Skeletal muscle tissue (tissue), 4 donors: Measurements from ENCODE around the gene ACADL. TPM values are rescaled to one million over a fixed set of nuclear protein-coding genes. Genes with fewer than 3 reads are reported as not detected.

Source experiments
- H3K27ac ChIP-seq: one replicate; pipeline ENCODE4 v1.7.0; 2013; ENCODE audit warnings: mild to moderate bottlenecking, low read depth, low read length, inconsistent platforms
- H3K27me3 ChIP-seq, 3 donors: one replicate each; pipeline ENCODE4 v1.7.0; 2013; ENCODE audit warnings: low read length in 3 of 3; ENCODE audit not compliant: control insufficient read depth in 3 of 3, insufficient read depth in 3 of 3
- H3K36me3 ChIP-seq, 3 donors: one replicate each; pipeline ENCODE4 v1.7.0; 2013; ENCODE audit warnings: low read length in 3 of 3; ENCODE audit not compliant: control insufficient read depth in 3 of 3, insufficient read depth in 3 of 3
- H3K4me1 ChIP-seq, 3 donors: one replicate each; pipeline ENCODE4 v1.7.0; 2013; ENCODE audit warnings: low read length in 3 of 3, mild to moderate bottlenecking in 3 of 3; ENCODE audit not compliant: control insufficient read depth in 3 of 3, insufficient read depth in 3 of 3
- H3K4me3 ChIP-seq, 3 donors: one replicate each; pipeline ENCODE4 v1.7.0; 2013; ENCODE audit warnings: low read length in 3 of 3
- H3K9ac ChIP-seq, 3 donors: one replicate each; pipeline ENCODE4 v1.7.0; 2013; ENCODE audit warnings: low read length in 3 of 3, mild to moderate bottlenecking in 3 of 3, moderate library complexity in 2 of 3, low read depth in 1 of 3
- H3K9me3 ChIP-seq, 3 donors: one replicate each; pipeline ENCODE4 v1.7.0; 2013; ENCODE audit warnings: low read length in 3 of 3; ENCODE audit not compliant: control insufficient read depth in 3 of 3
- total RNA-seq: library from RNA; depleted of rRNA; stranded (reverse); fragments of >200 nt; gene quantifications from one replicate; pipeline ENCODE4 v1.2.3, GENCODE V29; 2014
- donor health status: Osteomylitis.

ACADL gene
- total RNA-seq, 1 donor from 2014 or later = 4.7 TPM

GRCh38 chr2:210207929-210208328 is 17.3 kb downstream of the ACADL start:
- no peak overlapping the region for H3K27ac ChIP-seq
- H3K36me3 ChIP-seq = no peaks in the 10 kb centered on the region
- H3K9ac ChIP-seq = no peak overlapping the region
- no peak overlapping the region for H3K4me3 ChIP-seq
- H3K9me3 ChIP-seq = no peaks in the 10 kb centered on the region
- no peaks in the 10 kb centered on the region for H3K4me1 ChIP-seq
- H3K27me3 ChIP-seq = no peaks in the 10 kb centered on the region

- peaks cover 0 to 3% (median 0%) of the 10 kb centered on the region in 3 donors for H3K36me3 ChIP-seq
- no peak overlapping the region for H3K4me3 ChIP-seq
- H3K9ac ChIP-seq = no peak overlapping the region
- H3K27me3 ChIP-seq = no peaks in the 10 kb centered on the region
- no peaks in the 10 kb centered on the region for H3K9me3 ChIP-seq
- no peaks in the 10 kb centered on the region for H3K4me1 ChIP-seq
- no peak overlapping the region for H3K27ac ChIP-seq
Observed at GRCh38 chr2:210203558-210203957, 21.7 kb downstream of the ACADL start.

GRCh38 chr2:210203147-210203546 is 22.1 kb downstream of the ACADL start:
- peaks cover 0 to 3% (median 0%) of the 10 kb centered on the region in 3 donors for H3K36me3 ChIP-seq
- H3K27ac ChIP-seq = no peak overlapping the region

GRCh38 chr2:210199854-210200253 is 25.4 kb downstream of the ACADL start:
- Histone ChIP-seq H3K9ac (no peak overlapping the region), H3K9me3 (no peaks in the 10 kb centered on the region), H3K27ac (no peak overlapping the region), H3K36me3 (peaks cover 0 to 3% (median 0%) of the 10 kb centered on the region in 3 donors), H3K27me3 (no peaks in the 10 kb centered on the region), H3K4me1 (peaks cover 0 to 5% (median 0%) of the 10 kb centered on the region in 3 donors), H3K4me3 (no peak overlapping the region)

More at GRCh38 chr2:210203147-210203546, 22.1 kb downstream of the ACADL start:
- no peak overlapping the region for H3K4me3 ChIP-seq
- H3K4me1 ChIP-seq = no peaks in the 10 kb centered on the region
- no peaks in the 10 kb centered on the region for H3K27me3 ChIP-seq
- H3K9ac ChIP-seq = no peak overlapping the region
- no peaks in the 10 kb centered on the region for H3K9me3 ChIP-seq

- Histone ChIP-seq H3K36me3 (peaks cover 0 to 3% (median 0%) of the 10 kb centered on the region in 3 donors), H3K4me3 (no peak overlapping the region)
Observed at GRCh38 chr2:210199186-210199765, 26.0 kb downstream of the ACADL start.

GRCh38 chr2:210198326-210198725 is 26.9 kb downstream of the ACADL start:
- Histone ChIP-seq H3K27me3 (no peaks in the 10 kb centered on the region), H3K9me3 (no peaks in the 10 kb centered on the region), H3K4me1 (peaks cover 0 to 5% (median 0%) of the 10 kb centered on the region in 3 donors), H3K27ac (no peak overlapping the region), H3K9ac (no peak overlapping the region), H3K4me3 (no peak overlapping the region), H3K36me3 (peaks cover 0 to 3% (median 0%) of the 10 kb centered on the region in 3 donors)

More at GRCh38 chr2:210199186-210199765, 26.0 kb downstream of the ACADL start:
- no peaks in the 10 kb centered on the region for H3K27me3 ChIP-seq
- H3K9me3 ChIP-seq = no peaks in the 10 kb centered on the region
- no peak overlapping the region for H3K9ac ChIP-seq
- H3K4me1 ChIP-seq = peaks cover 0 to 5% (median 0%) of the 10 kb centered on the region in 3 donors
- H3K27ac ChIP-seq = no peak overlapping the region

- Histone ChIP-seq H3K9ac (no peak overlapping the region), H3K36me3 (peaks cover 0 to 3% (median 0%) of the 10 kb centered on the region in 3 donors), H3K4me1 (peaks cover 0 to 5% (median 0%) of the 10 kb centered on the region in 3 donors), H3K27me3 (no peaks in the 10 kb centered on the region), H3K9me3 (no peaks in the 10 kb centered on the region), H3K4me3 (no peak overlapping the region), H3K27ac (no peak overlapping the region)
Observed at GRCh38 chr2:210197720-210198119, 27.5 kb downstream of the ACADL start.

GRCh38 chr2:210195101-210195852 is 30.0 kb downstream of the ACADL start:
- peak overlapping the region in 2 of 3 donors; percentile 52 to 65 for H3K9ac ChIP-seq
- no peaks in the 10 kb centered on the region for H3K27me3 ChIP-seq
- H3K27ac ChIP-seq = no peak overlapping the region
- H3K9me3 ChIP-seq = no peaks in the 10 kb centered on the region
- peaks cover 0 to 5% (median 0%) of the 10 kb centered on the region in 3 donors for H3K4me1 ChIP-seq
- H3K4me3 ChIP-seq = peak overlapping the region in 2 of 3 donors; percentile 36 to 46
- peaks cover 0 to 3% (median 0%) of the 10 kb centered on the region in 3 donors for H3K36me3 ChIP-seq

- no peak overlapping the region for H3K9ac ChIP-seq
- H3K4me3 ChIP-seq = no peak overlapping the region
- no peaks in the 10 kb centered on the region for H3K36me3 ChIP-seq
- H3K27ac ChIP-seq = no peak overlapping the region
- H3K9me3 ChIP-seq = peaks cover 0 to 4% (median 2%) of the 10 kb centered on the region in 3 donors
- peaks cover 0 to 4% (median 0%) of the 10 kb centered on the region in 3 donors for H3K4me1 ChIP-seq
- H3K27me3 ChIP-seq = no peaks in the 10 kb centered on the region
Observed at GRCh38 chr2:210190345-210190744, 34.9 kb downstream of the ACADL start.
